GM21786 (cell line): ENCODE data around the gene STMN3.

ENCODE experiments used
- ATAC-seq: cut with Tn5 transposase; IDR thresholded peaks from one replicate; pipeline ENCODE4 v1.9.1; 2021; ENCODE audit not compliant: unreplicated experiment

Gene STMN3

DNA sequence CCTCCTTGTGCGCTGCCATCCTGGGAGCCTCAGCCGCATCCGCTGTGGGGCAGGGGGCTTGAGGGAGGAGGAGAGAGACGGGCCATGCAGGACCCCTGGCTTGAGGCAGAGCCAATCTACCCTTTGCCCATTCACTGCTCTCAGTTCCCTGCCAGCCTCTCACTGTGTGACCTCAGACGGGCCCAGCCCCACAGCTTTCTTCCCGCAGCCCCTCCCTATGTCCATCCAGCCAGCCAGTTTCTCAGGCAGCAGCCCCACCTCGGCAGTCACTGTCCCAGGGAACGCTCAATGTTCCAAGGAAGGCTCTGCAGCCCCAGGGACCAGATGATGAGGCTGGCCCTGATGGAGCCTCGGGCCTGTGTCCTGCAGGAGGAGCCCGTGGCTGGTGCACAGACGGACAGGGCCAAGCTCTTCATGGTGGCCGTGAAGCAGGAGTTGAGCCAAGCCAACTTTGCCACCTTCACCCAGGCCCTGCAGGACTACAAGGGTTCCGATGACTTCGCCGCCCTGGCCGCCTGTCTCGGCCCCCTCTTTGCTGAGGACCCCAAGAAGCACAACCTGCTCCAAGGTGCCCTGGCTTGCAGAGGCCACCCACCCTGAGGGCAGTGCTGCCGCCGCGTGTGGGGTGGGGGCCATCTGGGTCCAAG lies 39.3 kb upstream of the STMN3 start:
- no peak for ATAC-seq

DNA sequence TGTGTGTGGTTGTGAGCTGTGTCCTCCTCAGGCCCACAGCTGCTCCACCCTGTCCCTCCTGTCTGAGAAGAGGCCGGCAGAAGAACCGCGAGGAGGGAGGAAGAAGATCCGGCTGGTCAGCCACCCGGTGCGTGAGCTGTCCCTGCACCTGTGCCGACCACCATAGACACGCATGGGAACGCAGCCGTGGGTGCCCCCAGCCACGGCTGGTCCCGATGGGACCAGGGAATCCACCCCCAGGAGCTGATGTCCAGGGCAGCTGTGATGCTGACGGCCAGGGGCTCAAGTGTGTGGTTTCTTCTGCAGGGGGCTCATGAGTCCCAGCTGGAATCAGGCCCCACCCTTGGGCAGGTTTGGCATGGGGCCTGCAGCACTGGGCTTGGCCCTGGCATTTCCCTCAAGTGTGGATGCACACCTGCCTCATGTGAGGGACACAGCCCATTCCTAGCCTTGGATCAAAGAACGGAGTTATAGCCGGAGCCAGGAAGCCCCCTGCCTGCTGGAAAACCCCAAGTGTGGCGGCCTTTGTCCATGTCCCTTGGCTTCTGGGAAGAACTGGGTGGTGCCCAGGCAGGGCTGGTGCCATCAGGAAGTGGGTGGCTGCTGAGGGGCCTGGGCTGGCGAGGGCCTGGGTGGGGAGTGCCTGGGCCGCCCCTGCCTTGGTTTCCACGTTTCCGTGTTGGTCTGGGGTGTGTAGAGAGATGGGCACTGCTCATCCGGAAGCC lies 38.6 kb upstream of the STMN3 start:
- no peak for ATAC-seq

DNA sequence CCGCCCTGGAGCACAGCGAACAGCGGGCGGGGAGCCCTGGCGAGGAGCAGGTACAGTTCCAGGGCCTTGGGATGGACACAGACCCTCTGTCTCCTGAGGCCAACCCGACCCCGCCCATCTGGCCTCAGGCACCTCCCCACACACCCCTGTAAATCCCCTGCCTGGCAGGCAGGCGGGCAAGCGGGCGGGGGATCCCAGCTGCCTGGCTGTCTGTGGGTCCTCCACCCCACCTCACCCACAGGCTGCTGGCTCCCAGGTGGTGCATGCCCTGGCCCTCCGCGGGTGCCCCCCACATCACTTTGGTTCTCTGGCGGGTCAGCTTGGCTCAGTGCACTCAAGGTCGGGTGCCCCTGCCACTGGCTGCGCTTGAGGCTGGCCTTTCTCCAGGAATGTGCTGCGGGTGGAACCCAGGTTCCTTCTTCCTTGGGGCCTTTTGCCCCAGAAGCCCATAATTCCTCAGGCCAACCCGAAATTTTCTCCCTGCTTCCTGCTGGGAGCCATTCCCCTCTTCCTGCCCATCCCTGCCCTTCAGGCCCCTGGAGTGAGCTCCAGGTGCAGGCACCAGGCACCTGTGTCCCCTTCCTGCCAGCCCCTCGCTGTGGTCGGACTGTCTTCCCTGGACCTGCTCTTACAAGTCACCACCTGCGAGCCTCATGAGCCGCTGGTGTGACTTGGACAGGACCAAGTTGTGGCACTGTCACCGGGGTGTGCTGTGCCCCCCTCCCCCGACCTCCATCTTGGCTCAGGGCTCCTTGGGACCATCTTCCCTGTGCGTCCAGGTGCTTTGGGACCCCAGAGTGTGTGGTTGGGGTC lies 37.9 kb upstream of the STMN3 start:
- ATAC-seq: no peak

DNA sequence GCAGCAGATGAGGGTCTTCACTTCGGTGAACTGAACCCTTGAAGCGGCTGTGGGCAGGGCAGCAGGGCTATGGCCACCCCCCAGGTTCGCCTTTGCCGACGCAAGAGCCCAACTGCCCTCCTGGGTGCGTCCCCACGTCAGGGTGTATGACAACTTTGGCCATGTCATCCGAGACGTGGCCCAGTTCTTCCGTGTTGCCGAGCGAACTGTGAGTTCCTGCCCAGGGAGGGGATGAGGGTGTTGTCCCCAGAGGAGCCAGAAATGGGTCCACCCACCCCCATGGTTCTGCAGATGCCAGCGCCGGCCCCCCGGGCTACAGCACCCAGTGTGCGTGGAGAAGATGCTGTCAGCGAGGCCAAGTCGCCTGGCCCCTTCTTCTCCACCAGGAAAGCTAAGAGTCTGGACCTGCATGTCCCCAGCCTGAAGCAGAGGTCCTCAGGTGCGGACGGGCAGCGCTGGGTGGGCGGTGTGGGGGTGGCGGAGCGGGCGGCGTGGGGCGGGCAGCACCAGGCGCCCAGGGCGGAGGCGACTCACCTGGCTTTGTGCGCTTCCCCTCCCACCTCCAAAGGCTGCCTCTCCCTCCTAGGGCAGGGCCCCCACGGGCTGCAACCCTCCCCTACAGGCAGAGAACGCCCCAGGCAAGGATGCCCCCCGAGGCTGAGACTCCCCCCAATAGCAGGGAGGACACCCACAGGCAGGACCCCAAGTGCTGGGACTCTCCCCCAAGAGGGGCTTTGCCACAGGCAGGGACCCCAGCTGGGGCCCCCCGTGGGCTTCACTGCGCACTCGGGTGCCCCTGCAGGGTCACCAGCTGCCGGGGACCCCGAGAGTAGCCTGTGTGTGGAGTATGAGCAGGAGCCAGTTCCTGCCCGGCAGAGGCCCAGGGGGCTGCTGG lies 37.0 kb upstream of the STMN3 start:
- no peak for ATAC-seq

DNA sequence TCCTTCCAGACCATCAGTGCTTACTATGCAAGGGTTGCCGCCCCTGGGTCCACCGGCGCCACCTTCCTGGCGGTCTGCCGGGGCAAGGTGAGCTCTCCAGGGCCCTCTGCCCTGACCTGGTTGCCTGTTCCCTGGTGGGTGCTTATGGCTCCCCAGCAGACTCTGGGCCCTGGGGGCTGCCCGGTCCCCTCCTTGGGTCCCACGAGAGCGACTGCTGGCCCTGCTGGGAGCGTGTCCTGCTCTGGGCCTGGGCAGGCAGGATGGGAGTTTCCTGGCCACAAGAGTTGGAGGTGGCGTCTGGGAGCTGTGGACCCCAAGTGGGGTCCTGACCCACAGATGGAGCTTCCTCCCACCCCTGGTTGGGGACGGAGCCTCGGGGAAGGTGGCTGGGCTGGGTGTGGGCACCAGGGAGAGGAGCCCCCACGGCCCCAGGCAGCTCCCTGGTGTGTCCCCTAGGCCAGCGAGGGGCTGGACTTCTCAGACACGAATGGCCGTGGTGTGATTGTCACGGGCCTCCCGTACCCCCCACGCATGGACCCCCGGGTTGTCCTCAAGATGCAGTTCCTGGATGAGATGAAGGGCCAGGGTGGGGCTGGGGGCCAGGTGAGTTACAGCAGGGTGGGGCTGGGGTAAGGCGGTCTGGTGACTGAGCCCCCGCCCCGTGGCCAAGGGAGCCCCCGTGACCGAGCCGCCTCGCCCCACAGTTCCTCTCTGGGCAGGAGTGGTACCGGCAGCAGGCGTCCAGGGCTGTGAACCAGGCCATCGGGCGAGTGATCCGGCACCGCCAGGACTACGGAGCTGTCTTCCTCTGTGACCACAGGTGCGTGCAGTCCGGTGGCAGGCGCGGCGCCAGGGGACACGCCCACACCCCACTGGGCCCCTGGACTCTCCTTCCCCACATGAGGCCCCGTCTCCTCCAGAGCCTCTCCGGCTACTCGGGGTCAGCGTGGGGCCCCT lies 36.1 kb upstream of the STMN3 start:
- no peak for ATAC-seq

DNA sequence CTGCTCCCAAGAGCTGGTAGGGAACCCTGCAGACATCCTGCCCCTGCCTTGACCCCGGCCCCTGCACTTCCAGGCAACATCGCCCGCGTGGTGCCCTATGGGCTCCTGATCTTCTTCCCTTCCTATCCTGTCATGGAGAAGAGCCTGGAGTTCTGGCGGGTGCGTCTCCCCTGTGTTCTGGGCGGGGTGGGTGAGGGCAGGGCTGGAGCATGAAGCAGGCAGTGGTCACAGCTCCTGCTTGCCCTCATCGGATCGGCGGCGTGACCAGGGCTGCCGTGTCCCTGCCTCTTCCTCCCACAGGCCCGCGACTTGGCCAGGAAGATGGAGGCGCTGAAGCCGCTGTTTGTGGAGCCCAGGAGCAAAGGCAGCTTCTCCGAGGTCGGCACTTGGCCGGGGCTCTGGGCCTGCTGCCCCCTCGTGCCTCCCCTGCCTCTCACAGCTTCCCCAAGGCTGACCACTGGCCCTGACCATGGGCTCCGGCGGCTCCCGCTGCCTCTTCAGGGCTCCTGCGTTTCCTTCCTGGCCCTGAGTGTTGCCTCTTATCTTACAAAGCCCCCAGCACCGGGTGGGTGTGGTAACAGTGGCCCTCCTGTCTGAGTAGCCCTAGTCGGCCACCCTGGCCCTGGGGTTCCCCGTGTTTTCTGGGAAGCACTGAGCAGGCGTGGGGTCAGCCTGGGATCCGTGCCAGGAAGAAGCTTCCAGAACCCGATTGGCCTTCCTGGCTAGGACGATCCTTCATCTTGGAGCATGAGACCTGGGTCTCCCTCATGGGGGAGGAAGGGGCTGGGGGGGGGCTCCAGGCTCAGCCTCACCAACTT lies 35.2 kb upstream of the STMN3 start:
- ATAC-seq: no peak

DNA sequence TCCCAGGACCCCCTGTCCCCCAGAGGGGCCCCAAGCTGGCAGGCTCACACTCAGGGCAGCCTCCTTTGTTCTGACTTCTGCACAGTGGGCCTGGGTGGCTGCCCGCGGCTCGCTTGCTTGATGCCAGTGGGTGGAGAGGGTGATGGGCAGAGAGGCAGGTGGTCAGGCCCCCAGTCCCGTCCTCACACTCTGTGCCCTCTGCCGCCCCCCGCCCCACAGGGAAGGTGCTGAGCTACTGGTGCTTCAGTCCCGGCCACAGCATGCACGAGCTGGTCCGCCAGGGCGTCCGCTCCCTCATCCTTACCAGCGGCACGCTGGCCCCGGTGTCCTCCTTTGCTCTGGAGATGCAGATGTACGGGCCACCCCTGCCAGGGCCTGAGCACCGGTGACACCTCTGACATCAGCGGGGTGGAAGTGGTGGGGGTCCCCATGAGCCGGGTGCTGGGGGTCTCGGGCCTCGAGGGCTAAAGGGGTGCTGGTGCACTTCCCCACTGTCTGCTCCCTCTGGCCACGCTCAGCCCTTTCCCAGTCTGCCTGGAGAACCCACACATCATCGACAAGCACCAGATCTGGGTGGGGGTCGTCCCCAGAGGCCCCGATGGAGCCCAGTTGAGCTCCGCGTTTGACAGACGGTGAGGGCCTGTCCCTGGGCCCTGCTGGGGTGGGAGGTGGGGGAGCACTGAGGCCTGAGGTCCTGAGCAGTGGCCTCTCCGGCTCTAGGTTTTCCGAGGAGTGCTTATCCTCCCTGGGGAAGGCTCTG lies 34.4 kb upstream of the STMN3 start:
- ATAC-seq: no peak

DNA sequence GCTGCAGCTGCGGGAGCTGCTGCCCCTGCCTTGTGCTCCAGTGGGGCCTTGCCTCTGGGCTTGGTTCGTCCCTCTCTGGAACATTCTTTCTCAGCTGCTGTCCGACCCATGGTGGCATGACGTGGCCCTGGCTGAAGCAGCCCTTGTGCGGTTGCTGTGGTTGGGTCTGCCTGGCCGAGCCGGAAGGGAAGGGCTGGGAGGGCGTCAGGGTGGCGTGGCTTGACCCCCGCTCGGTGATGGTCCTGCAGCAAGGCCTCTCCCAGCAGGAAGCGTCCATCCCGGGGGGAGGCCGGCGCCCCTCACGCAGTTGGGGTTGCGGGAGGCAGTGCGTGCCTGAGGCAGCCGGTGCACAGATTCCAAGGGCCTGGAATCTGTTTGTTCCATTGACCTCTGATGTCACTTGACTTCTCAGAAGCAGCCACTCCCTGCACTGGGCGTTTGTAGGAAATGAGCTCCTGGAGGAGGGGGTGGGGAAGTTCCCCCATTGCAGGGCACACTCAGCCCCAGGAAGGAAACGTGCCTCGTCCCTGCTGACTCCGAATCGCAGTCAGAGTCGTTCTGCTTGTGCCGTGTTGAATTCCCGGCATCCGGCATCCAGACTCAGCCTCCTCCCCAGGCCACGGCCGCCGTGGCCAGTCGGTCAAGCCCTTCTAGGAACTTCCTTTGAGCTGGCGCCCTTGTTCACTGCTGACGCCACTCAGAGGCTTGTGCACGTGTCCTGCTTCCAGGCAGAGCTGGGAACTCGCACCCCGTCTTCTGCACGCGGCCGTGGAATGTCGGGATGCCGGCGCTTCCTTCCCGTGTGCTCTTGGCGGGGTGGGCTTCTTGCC lies 33.5 kb upstream of the STMN3 start:
- no peak for ATAC-seq

DNA sequence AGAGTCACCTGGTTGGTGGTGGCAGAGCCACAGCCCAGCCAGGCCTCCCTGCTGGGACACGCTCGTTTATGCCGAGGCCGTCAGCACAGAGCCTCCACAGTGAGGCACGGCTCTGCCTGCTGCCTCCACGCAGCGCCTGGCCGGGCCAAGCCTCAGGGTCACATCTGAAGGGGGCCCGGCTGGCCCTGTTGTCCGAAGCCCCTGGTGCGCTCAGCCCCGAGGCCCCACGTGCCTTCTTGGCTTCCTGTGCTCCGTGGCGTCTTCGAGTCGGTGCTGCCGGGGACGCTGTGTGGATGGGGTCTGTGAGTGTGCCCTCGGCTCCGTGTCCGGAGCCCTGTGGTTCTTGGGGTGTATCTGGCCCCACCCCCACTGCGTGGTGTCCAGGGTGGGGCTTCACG lies 32.9 kb upstream of the STMN3 start:
- no peak for ATAC-seq

DNA sequence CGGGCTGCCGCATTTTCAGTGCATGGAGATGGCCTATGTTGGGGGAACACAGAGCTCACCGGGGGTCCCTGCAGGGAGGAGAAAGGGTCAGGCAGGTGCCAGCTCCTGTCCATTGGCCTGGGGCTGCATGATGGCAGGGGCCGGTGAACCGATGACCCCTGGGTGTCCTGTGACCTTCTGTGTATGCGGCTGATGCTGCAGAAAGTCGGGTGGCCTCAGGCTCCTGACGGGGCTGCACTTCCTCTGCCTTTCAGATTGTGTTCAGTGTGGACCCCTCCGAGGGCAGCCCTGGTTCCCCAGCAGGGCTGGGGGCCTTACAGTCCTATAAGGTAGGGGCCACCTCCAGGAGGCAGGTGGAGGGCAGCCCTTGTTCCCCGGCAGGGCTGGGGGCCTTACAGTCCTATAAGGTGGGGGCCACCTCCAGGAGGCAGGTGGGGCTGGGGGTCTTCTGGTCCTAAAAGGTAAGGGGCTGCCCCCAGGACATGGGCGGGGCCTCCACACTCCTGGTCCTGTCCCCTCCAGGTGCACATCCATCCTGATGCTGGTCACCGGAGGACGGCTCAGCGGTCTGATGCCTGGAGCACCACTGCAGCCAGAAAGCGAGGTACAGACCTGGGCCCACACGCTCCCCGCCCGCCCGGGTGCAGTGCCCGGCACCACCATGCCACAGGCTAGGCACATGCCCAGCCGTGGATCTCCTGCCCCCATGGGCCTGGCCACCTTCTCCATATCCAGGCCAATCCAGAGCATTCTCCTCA lies 32.2 kb upstream of the STMN3 start:
- no peak for ATAC-seq

DNA sequence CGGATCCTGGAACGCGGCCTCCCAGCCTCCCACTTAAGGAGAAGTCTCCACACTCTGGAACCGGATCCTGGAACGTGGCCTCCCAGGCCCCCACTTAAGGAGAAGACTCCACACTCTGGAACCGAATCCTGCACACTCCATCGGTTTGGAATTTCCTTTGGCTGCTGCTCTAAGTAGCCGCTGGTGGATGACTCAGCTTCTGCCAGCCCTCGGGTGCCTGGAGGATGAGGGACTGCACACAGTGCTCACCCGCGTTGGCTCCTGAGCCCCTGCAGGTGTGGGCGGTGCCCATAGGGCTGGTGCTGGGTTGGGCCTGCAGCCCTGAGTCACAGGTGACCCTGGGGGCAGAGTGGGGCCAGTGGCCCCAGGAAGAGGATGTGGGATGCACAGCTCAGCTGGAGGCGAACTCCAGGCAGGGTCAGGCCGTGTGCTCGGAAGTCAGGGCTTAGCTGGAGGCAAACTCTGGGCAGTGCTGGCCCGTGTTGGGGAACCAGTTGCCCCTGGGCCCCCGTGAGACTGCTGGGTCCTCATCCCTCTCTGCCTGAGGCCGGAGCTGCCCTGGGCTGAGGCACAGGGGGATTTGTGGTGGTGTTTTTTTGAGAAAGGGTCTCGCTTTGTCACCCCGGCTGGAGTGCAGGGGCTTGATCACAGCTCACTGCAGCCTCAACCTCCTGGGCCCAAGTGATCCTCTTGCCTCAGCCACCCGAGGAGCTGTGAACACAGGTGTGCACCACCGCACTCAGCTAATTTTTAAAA lies 29.3 kb upstream of the STMN3 start:
- no peak for ATAC-seq

DNA sequence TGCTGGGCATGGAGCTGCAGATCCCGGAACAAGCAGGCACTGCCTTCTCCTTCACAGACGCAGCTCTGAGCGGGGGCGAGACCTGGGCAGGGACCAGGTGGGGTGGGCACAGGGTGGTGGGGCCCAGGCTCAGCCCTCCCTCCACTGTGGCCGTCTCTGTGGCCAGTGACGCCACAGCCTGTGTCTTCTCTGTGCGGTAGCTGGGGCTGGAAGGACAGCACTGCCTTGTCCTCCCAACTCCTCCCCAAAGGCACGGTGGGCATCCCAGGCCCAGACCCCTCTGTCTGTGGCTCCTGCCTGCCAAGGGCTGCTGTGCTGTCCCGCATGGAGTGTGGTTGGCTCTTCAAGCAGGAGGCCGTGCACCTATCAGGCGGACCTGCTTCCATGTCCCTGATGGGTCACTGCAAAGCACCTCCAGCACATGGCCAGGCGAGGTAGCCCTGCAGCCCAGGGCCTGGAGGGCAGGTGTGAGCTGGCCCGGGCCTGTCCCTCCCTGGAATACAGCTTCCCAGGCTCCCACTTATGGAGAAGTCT lies 28.5 kb upstream of the STMN3 start:
- ATAC-seq: no peak

DNA sequence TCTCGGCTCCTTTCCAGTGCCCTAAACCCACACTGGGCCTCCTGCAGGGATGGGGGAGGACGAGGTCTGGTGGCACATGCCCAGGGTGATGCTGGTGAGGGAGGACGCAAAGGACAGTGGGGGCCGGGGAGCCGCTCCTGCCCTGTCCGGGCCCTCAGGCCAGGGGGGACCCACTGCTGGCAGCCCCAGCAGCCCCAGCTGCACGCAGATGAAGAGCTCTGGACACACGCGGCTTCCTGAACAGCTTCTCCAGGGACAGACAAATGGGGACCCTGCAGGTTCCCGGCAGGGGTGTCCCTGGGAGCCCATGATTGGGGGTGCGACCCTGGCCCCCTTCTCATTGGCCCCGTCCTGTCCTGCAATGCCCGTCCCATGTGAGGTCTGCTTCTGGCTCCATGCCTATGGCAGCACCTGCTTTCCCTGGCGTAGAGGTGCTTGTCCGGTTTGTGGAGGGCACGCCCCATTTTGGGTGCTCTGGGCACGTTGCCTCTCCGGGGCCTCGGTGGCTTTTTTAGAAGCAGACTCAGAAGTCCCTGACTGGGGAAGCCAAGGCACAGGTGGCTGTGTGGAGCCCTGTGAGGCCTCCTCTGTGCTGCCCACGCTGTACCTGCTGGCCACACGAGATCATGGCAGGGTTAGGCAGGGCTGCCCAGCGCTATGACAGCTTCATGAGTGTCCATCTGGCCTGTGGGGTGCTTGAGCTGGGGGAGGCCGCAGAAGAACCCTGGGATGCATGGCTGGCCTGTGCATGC lies 27.8 kb upstream of the STMN3 start:
- ATAC-seq: no peak

DNA sequence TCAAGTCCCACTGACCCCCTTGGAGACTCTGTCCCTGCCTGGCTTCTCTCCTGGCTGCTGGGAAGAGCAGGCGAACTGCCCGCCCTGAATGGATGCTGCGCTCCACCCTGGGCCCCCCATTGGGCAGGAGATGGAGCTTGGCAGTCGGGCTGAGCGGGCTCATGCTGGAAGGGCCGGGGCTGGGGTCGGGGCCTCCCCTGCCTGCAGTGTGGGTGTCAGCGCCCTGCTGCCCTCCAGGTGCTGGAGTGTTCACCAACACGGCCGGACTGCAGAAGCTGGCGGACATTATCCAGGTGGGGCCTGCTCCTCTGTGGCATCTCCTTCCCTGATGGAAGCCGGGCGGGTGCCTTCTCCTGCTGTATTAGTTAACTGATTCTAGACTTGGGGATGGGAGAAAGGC lies 27.2 kb upstream of the STMN3 start:
- ATAC-seq: no peak

DNA sequence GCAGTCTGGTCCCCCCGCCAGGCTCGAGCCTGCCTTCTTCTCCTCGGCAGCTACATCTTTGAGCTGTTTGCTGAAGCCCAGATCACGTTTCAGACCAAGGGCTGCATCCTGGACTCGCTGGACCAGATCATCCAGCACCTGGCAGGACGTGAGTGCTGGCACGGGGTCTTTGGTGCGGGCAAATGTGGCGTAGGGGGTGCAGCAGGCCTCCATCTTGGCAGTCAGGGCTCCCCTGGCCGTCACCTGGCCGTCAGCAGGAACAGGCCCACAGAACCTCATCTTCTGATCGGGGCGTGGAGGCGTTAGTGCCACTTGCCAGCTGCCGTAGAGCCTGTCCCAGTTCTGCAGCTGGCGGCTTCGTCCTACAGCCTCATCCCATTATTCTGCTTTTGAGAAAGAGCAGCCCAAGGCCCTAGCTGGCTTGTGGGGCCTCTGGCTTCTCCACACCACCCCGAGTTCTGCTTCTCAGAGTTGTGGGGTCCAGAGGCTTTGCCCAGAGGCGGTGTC lies 26.6 kb upstream of the STMN3 start:
- ATAC-seq: no peak
